HG03066 (cell line): Measurements from ENCODE around the gene RDX.
"Not testable (repeated sequence)": the region's sequence is repeated elsewhere in the genome, so short reads cannot be mapped to it uniquely, and the experiment has no call there.

Experiments
- ATAC-seq: cut with Tn5 transposase; IDR thresholded peaks from one replicate; pipeline ENCODE4 v1.9.1; 2021; ENCODE audit warnings: low read depth; ENCODE audit not compliant: unreplicated experiment

The RDX gene

DNA sequence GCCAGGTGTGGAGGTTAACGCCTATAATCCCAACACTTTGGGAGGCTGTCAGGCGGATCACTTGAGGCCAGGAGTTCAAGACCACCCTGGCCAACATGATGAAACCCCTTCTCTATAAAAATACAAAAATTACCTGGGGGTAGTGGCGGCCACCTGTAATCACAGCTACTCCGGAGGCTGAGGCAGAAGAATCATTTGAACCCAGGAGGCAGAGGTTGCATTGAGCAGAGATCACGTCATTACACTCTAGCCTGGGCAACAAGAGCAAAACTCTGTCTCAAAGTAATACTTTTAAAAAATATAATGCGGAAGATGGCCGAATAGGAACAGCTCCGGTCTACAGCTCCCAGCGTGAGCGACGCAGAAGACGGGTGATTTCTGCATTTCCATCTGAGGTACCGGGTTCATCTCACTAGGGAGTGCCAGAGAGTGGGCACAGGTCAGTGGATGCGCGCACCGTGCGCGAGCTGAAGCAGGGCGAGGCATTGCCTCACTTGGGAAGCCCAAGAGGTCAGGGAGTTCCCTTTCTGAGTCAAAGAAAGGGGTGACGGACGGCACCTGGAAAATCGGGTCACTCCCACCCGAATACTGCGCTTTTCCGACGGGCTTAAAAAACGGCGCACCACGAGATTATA, 87.6 kb downstream of the RDX start:
- ATAC-seq = not testable (repeated sequence)

DNA sequence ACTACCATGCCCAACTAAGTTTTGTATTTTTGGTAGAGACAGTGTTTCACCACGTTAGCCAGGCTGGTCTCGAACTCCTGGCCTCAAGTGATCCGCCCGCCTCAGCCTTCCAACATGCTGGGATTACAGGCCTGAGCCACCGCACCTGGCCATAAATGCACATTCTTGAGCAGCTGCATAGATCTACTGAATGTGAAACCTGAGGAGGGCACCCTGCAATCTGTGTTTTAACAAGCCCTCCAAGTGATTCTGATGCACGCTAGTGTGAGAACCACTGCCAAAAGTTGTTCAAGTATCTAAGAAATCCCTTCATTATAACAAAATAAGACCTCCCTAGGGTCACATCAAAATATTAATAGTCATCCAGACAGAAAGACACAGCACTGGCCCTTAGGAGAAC, 89.3 kb downstream of the RDX start:
- no peak for ATAC-seq

DNA sequence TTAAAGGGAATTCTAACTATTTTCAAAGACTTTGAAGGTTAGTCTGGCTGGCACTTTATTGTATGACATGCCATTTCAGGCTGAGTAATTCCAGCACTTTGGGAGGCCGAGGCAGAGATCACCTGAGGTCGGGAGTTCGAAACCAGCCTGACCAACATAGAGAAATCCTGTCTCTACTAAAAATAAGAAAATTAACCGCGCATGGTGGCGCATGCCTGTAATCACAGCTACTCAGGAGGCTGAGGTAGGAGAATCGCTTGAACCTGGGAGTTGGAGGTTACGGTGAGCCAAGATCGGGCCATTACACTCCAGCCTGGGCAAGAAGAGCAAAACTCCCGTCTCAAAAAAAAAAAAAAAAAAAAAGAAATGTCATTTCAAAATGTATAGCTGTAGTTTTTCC, 95.6 kb downstream of the RDX start:
- ATAC-seq = no peak

DNA sequence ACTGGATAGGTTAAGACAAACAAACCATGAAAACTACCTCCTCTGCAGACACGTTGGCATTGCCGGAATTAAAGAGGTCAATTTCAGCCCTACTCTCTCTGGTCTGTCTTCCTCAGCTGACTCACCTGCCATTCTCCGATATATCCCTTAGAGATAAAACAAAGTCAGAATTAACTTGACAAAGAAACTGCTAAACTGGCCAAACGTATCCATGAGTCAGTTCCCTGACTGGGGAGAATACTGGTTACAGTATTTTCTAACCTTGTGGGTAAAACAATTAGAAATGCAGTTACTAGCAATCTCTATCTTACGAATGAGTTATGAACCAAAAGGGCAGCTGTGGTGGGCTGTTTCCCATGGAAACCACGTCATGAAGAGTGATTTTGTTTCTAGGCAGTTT, 96.2 kb downstream of the RDX start:
- no peak for ATAC-seq

DNA sequence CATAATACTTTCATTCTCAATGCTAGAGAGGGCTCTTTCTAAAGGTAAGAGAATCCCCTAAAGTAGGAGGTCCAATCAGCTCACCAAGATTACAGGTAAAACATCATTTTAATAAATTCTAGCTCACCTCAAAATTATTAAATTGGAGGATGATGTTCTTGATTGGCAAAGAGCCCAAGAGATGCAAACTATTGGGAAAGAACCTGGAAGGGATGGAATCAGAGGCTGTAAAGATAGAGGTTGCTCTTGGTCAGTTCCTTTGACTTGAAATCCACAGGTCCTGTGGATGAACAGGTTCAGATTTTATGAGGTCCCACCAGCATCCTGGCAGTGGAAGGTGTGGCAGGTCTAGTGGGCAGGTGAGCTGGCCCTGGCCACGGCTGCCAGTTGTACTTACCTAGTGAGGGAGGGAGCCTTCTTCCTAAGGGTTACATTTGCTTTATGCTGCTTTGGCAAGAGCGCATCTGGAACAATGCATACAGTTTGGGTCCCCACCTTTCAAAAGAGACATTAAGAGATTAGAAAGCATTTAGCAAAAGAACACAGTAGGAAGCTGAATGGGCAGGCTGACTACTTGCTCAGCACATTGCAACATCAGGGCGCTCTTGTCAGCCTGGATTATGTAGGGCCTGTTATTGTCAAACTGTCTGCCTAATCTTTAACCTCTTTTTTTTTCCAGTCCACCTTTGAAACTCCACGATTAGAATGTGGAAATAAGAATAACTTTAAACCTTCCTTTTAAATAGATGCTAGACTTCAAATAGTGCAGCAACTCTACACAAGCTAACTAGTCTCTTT, 97.0 kb downstream of the RDX start:
- no peak for ATAC-seq

DNA sequence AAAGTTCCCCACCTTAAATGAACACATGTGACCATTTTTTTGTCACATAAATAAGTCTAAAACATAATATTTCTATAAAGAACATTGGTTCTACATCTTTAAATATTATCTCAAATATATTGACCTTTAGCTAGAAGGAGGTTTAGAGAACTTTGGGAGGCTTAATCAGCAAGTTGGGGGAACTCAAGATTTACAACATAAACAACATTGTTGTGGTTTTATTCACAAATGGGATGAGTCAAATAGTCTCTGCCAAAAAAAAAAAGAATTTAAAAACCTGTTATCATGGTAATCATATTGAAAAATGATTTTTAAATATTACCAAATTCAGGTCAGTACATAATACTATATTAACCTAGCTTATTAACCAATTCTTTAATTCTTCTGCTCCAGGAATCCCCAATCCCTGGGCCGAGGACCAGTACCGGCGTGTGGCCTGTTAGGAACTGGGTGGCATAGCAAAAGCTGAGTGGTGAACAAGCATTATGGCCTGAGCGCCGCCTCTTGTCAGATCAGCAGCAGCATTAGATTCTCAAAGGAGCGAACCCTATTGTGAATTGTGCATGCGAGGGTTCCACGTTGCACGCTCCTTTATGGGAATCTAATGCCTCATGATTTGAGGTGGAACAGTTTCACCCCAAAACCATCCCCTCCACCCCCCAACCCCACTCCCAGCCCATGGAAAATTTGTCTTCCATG, 98.2 kb downstream of the RDX start:
- ATAC-seq = no peak

DNA sequence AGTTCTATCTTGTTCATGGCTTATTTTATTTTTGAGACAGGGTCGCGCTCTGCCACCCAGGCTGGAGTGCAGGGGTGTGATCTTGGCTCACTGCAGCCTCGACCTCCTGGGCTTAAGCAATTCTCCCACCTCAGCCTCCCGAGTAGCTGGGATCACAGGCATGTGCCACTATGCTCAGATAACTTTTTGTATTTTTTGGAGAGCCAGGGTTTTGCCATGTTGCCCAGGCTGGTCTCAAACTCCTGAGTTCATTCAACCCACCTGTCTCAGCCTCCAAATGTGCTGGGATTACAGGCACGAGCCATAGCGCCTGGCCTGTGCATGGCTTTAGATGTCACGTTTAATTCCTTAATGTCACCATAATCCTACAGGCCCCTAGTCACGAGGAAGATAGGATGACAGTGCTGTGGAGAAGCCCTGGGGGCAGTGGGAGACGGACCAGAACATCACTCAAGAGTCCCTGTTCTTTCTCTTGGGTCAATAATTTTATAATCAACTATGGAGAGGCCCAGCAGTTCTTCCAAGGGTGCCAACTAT, 99.5 kb downstream of the RDX start:
- no peak for ATAC-seq

DNA sequence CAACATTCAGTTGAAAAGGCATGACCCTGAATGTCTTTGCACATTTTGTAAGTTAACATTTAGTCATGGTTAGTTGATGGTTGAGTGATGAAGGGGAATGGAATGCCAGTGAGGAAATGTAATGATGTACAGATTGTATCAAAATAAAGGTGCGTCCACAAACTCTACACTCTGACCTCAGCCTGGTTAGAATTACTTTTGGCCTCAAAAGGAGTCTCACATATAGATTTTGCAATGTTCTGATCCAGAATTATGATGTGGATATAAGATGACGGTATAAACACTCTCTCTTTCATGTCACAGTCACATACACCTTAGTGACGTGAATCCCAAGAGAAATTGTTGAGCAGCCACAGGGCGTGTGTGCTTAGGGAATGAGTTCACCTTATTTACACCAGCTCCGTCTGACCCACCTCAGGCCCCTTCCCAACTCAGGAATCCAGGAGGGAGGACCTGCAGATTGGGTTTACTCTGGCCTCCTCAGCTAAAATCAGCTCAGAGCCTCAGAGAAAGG, 100.1 kb downstream of the RDX start:
- ATAC-seq = no peak

DNA sequence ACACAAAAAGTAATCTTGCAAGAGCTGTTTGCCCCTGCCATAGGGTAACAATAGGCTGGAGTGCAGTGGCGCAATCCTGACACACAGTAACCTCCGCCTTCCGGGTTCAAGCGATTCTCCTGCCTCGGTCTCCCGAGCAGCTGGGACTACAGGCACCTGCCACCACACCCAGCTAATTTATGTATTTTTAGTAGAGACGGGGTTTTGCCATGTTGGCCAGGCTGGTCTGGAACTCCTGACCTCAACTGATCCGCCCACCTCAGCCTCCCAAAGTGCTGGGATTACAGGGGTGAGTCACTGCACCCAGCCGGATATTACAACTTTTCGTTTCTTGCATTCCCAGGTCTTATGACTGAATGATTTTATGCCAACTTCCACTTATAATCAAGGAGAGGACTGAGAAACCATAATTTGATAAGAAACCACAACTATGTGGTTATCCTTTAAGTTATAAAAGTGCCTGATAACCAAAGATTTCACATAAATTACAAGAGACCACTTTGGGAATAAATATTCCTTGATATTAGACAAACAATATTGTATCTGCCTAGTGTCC, 102.1 kb downstream of the RDX start:
- ATAC-seq = not testable (repeated sequence)

DNA sequence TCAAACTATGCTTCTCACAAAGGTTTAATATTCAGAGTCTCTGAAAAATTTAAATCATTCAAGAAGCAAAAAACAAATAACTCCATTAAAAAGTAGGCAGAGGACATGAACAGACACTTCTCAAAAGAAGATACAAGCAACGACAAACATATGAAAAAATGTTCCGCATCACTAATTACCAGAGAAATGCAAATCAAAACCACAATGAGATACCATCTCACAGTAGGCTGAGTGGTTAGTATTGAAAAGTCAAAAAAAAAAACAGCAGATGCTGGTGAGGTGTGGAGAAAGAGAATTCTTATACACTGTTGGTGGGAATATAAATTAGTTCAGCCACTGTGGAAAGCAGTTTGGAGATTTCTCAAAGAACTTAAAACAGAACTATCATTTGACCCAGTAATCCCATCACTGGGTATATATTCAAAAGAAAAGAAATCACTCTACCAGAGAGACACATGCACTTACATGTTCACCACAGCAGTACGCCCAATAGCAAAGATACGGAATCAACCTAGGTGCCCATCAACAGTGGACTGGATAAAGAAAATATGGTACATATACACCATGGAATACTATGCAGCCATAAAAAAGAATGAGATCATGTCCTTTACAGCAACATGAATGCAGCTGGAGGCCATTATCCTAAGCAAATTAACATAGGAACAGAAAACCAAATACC, 103.7 kb downstream of the RDX start:
- peak; percentile 70 for ATAC-seq

DNA sequence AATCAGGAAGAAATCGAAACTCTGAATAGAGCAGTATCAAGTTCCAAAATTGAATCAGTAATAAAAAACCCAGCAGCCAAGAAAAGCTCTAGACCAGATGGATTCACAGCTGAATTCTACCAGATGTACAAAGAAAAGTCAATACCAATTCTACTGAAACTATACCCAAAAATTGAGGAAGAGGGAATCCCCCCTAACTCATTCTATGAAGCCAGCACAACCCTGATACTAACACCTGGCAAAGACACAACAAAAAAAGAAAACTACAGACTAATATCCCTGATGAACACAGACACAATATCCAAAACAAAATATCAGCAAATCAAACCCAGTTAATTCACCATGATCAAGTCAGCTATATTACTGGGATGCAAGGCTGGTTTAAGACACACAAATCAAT, 105.5 kb downstream of the RDX start:
- no peak for ATAC-seq

DNA sequence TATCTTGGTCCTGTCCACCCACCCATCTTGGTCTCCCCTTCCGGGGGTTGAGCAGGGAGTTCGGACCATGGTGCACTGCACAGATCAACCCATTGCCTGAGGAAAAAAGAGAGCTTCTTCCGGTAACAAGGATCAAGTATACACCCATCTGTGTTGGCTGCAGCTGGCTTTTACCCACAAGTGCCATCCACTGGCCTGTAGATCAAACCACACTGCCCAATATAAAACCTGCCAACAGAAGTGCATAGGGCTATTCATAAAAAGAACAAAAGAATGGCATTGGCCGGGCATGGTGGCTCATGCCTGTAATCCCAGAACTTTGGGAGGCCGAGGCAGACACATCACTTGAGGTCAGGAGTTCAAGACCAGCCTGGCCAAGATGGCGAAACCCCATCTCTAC, 108.7 kb downstream of the RDX start:
- no peak for ATAC-seq

DNA sequence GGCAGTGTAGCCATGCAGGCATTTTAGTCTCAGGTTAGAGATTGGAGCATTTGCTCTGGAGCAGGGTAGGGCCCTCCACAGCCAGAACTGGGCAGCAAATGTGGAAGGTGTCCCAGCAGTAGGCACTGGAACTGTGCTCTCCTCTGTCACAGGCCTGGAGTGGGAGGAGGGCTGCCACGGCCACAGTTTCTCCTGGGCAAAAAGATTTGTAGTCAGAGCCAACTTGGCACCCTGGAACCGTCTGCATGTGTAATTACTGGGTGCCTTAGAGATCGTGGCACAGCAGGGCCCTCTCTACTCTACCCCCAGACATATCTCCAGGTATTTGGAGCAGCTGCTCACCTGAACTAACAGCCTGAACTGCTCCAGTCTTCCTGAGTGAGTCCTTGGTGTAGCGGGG, 109.5 kb downstream of the RDX start:
- no peak for ATAC-seq

DNA sequence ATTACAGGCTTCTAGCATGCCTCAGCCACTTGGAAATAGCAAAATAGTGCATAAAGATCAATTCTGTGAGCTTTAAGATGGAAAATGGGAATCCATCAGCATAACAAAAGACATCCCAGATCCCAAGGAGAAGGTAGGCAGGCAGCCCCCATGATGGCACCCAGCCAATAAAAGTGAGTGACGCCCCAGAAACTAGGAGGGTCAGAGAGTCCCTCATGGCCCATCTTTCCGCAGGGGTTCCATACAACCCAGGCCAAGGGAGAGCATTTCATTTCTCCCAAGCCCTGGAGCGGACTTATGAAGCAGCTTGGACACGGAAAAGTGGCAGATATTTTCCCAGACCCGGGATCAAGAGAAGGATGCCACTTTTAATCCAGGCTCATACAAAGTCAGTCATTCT, 110.0 kb downstream of the RDX start:
- no peak for ATAC-seq

DNA sequence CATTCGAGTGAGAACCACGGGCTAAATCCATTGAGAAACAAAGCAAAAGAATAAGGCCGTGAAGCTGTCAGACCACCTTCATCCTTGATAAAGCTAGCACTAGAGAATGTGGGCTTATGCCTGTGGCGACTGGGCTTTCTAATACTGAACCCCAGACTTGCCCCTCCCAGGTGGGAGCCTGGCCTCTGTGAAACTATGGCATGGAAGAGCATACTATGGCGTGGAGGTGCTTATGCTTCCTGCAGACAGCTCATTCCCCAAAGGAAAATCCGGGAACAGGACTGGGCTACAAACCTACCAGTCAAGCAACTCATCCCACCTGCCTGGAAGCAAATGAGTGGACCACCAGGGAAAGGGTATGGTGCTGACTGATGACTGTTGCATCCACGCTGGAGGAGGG, 110.8 kb downstream of the RDX start:
- no peak for ATAC-seq

DNA sequence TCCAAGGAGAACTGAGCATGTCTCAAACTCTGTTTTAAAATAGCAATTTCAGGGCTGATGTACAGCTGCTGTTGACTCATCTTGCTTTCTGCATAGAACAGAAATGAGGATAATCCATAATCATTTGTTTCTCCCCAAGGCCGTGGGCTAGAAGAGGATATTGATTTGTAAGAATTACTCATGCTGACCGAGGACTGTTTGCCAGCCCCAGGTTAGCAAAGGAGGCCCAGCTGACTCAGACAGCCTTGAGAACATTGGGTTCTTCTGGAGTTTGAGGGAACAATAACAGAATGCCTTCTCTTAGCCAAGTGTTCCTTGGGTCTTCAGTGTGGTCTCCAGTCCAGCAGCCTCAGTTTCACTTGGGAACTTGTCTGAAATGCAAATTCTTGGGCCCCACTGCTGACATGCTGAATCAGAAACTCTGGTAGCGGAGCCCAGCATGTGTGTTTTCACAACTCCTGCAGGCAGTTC, 111.3 kb downstream of the RDX start:
- ATAC-seq = no peak

DNA sequence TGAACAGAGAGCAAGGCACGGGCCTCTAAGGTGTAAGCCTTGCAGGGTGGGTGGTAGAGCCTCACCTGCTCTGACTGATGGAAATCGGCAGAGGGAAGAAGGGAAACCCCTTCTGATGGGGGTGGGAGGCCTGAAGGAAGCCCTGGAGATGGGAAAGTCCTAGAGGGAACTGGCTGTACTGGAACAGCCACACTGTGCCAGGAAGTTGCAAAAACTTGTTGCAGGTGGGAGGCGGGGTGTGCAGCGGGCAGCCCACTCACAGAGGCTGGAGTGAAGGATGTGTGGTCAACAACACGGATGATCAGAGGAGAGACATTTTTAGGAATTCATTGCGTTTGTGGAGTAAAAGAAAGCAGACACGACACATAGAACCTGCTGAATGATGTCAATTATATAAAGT, 112.0 kb downstream of the RDX start:
- ATAC-seq = no peak

DNA sequence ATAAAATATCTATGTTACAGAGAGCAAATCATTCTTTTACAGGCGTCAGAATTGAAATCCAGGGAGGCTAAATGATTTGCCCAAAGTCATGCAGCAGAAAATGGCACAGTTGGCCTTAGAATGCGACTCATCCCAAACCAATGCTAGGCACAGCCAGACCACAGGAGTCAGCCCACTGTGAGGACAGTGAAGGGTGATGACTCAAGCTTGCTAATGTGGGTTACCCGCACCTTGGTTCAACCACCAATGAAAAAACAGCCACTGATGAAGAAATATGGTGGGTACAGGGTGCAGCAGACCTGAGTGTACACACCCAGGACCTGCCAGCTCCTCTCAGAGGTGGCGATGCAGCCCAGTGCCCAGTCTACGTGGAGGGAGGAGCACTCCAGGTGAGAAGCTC, 113.5 kb downstream of the RDX start:
- no peak for ATAC-seq

DNA sequence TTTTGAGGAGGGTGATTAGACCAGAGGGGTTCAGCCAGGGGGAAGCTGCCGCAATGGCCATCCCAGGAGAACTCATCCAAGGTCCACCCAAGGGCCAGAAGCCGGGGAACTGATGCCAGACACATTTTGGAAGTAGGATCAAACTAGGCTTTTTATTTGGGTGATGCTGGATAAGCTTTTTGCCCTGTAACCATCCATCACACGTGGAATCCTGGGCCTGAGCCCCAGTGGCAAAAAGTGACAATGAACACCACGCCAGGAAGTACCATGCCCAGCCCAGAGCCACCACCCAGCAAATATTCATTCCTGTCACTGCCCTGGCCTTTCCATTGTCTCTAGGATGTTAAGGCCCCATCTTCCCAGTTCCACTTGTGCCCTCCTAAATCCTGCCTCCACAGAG, 117.3 kb downstream of the RDX start:
- ATAC-seq = no peak

DNA sequence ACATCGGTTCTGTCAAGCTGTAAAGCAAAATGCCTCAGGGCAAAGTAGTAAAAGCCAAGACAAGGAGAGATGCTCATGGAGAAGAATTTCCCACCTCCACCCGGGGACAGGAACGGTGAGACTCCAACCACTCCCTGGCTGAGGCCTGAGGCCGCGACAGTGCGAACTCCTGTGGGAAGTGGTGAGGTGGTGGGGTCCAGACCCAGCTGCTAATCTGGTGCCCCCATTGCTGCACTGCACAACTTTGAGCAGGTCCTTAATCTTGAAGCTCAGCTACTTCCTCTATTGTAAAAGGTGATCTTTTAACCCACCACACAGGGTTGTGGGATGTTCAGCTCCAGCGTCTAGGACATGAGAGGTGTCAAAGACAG, 119.3 kb downstream of the RDX start:
- no peak for ATAC-seq
